HepG2 (cell line): ENCODE measurements around the gene EFNA2. TPM values are rescaled to one million over a fixed set of nuclear protein-coding genes. Genes with fewer than 3 reads are reported as not detected.

ENCODE experiments used
- ASH2L ChIP-seq: fragments of 300-600, 200-600 bp; sonication (generic); IDR thresholded peaks from 2 replicates; pipeline ENCODE4 v1.7.0; 2017; ENCODE audit warnings: low read depth, mild to moderate bottlenecking, moderate library complexity, mixed read lengths, low read length; ENCODE audit not compliant: insufficient read length
- GMEB2 ChIP-seq: IDR thresholded peaks from 2 replicates; pipeline ENCODE4 v1.6.1; 2016; ENCODE audit warnings: missing biosample characterization, missing genetic modification reagents, low read depth
- HNRNPH1 ChIP-seq: fragments of 200-400 bp; formaldehyde crosslinking; optimal IDR thresholded peaks from 2 replicates; pipeline ENCODE3; 2017; ENCODE audit warnings: mild to moderate bottlenecking, low read depth, low read length
- HOXA7 ChIP-seq: sonication (generic); formaldehyde crosslinking; IDR thresholded peaks from 2 replicates; pipeline ENCODE4 v1.8.1; 2022; ENCODE audit warnings: mild to moderate bottlenecking, missing genetic modification reagents, moderate library complexity
- KDM4B ChIP-seq: sonication (generic); formaldehyde crosslinking; IDR thresholded peaks from 2 replicates; pipeline ENCODE4 v1.4.0; 2020; ENCODE audit warnings: missing genetic modification reagents
- NFE2L2 ChIP-seq: fragments of 150-350 bp; IDR thresholded peaks from 2 replicates; pipeline ENCODE4 v1.6.1; 2014; ENCODE audit warnings: low read length
- PBX2 ChIP-seq: IDR thresholded peaks from 2 replicates; pipeline ENCODE4 v1.6.1; 2016; ENCODE audit warnings: control low read depth
- RBAK ChIP-seq: sonication (generic); formaldehyde crosslinking; IDR thresholded peaks from 2 replicates; pipeline ENCODE4 v1.5.1; 2020; ENCODE audit warnings: mild to moderate bottlenecking, missing genetic modification reagents
- SRSF9 ChIP-seq: fragments of 200-400 bp; formaldehyde crosslinking; IDR thresholded peaks from 2 replicates; pipeline ENCODE4 v1.6.1; 2018; ENCODE audit warnings: borderline replicate concordance, mild to moderate bottlenecking, low read depth, low read length; ENCODE audit not compliant: insufficient read depth, poor library complexity, severe bottlenecking
- TRAFD1 ChIP-seq: sonication (generic); formaldehyde crosslinking; IDR thresholded peaks from 2 replicates; pipeline ENCODE4 v1.5.1; 2020; ENCODE audit warnings: missing genetic modification reagents, mild to moderate bottlenecking, borderline replicate concordance
- WIZ ChIP-seq: sonication (generic); formaldehyde crosslinking; IDR thresholded peaks from 2 replicates; pipeline ENCODE4 v1.5.1; 2020; ENCODE audit warnings: mild to moderate bottlenecking, missing genetic modification reagents
- ZBTB38 ChIP-seq: sonication (generic); formaldehyde crosslinking; IDR thresholded peaks from 2 replicates; pipeline ENCODE4 v1.5.1; 2020; ENCODE audit warnings: mild to moderate bottlenecking, missing genetic modification reagents
- ZNF501 ChIP-seq: sonication (generic); formaldehyde crosslinking; IDR thresholded peaks from 2 replicates; pipeline ENCODE4 v1.5.1; 2020; ENCODE audit warnings: mild to moderate bottlenecking, moderate library complexity, missing genetic modification reagents
- ZNF510 ChIP-seq: sonication (generic); formaldehyde crosslinking; IDR thresholded peaks from 2 replicates; pipeline ENCODE4 v1.4.0; 2020; ENCODE audit warnings: low read depth, mild to moderate bottlenecking, missing genetic modification reagents
- ZNF547 ChIP-seq: sonication (generic); formaldehyde crosslinking; IDR thresholded peaks from 2 replicates; pipeline ENCODE4 v1.5.1; 2020; ENCODE audit warnings: mild to moderate bottlenecking, missing genetic modification reagents
- ZNF691 ChIP-seq: sonication (generic); formaldehyde crosslinking; IDR thresholded peaks from 2 replicates; pipeline ENCODE4 v1.4.0; 2020; ENCODE audit warnings: missing genetic modification reagents, low read depth, mild to moderate bottlenecking, borderline replicate concordance
- ZNF768 ChIP-seq: sonication (generic); formaldehyde crosslinking; IDR thresholded peaks from 2 replicates; pipeline ENCODE4 v1.4.0; 2020; ENCODE audit warnings: missing genetic modification reagents
- ZSCAN21 ChIP-seq: sonication (generic); formaldehyde crosslinking; IDR thresholded peaks from 2 replicates; pipeline ENCODE4 v1.8.0; 2022; ENCODE audit warnings: mild to moderate bottlenecking, missing genetic modification reagents, moderate library complexity, borderline replicate concordance
- polyA plus RNA-seq, 8 experiments: library from polyadenylated mRNA; depleted of rRNA in 3 of 8; stranded (reverse) in 7 of 8; unstranded in 1 of 8; fragments of >200 nt; fragmentation: Illumina TruSeq in 4 of 8; extraction: Trizol in 4 of 8; gene quantifications; 2 replicates each; pipeline versions ENCODE4 v1.2.1 to v1.2.3, GENCODE V29; 2011 to 2016; ENCODE audit warnings: low read depth in 4 of 8, missing spikeins in 1 of 8, mixed read lengths in 1 of 8; ENCODE audit not compliant: insufficient read depth in 1 of 8
- total RNA-seq, 5 experiments: library from RNA; depleted of rRNA; stranded (reverse); fragments of >200 nt; fragmentation: Illumina TruSeq; extraction: Trizol; gene quantifications; 2 replicates each; pipeline ENCODE4 v1.2.3, GENCODE V29; 2016; ENCODE audit warnings: low read depth in 1 of 5

EFNA2 gene
- total and polyA plus RNA-seq, 2 of the 13 experiments (the other 11 are each of a cell fraction or from before 2014, with no cell fraction given): 6.0 to 9.9 TPM

- TF ChIP-seq GMEB2: no peak
- no peak for TF ChIP-seq ZNF547
- TF ChIP-seq ASH2L: no peak
- TF ChIP-seq ZBTB38 (CRISPR knock-in tag): no peak
- TF ChIP-seq TRAFD1 (CRISPR knock-in tag): no peak
- TF ChIP-seq KDM4B (CRISPR knock-in tag): no peak
- TF ChIP-seq SRSF9: no peak
- TF ChIP-seq RBAK: no peak
- TF ChIP-seq PBX2 (CRISPR knock-in tag): no peak
- 0 out of 2 replicates have a peak, but pooled peaks have one; percentile 37 for TF ChIP-seq ZNF501
- no peak for TF ChIP-seq ZNF510 (CRISPR knock-in tag)
- no peak for TF ChIP-seq NFE2L2
- no peak for TF ChIP-seq ZSCAN21 (CRISPR knock-in tag)
- TF ChIP-seq HNRNPH1: no peak
- 0 out of 2 replicates have a peak, but pooled peaks have one; percentile 67 for TF ChIP-seq ZNF691 (CRISPR knock-in tag)
- no peak for TF ChIP-seq WIZ (CRISPR knock-in tag)
- TF ChIP-seq HOXA7 (CRISPR knock-in tag): no peak
- TF ChIP-seq ZNF768 (CRISPR knock-in tag): no peak
Measured at GRCh38 chr19:1279782-1280341, 5.8 kb upstream of the EFNA2 start (continued).
